ENCODE results near the gene IVD.

Gene IVD

DNA sequence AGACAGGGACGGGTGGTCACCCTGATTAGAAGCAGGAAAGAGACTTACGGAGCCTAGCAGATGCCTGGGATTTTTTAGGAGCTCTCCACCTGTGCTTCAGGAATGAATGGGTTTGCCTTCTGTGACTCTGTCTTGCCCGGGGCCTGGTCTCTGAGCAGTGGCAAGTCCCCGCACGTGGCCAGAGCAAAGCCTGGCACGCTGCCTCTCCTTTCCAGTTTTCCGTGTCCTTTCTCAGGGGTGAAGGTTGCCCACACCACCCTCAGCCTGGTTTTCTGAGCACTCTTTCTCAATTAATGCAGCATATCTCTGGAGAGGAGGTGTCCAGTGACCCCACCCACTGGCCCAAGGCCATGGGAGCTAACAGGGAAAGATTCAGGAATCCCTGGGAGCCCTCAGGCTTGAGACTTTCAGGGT, 50.7 kb downstream of the IVD start:
- no peak for DNase-seq (ENCODE audit: low read depth in 4 of 4, low spot score in 1 of 4)

DNA sequence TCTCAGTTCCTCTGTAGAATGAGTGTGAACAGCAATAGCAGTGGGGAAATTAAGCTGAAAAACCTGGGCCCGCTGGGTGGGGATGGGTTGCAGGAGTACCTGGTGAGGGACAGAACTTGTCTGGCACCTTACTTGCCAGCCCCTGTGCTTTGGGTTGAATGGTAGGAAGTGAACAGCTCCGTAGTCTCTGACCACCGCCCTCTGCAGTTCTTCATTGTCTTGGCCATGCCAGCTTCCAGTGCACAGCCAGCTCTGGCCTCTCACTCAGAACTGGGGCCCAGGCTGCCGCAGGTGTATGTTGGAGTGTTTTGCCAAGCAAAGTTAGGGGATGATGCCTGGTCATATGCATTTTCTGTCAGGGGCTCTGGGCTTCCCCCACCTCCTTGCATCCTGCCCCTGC, 51.1 kb downstream of the IVD start:
- DNase-seq (ENCODE audit: low read depth in 4 of 4, low spot score in 1 of 4) = no peak

DNA sequence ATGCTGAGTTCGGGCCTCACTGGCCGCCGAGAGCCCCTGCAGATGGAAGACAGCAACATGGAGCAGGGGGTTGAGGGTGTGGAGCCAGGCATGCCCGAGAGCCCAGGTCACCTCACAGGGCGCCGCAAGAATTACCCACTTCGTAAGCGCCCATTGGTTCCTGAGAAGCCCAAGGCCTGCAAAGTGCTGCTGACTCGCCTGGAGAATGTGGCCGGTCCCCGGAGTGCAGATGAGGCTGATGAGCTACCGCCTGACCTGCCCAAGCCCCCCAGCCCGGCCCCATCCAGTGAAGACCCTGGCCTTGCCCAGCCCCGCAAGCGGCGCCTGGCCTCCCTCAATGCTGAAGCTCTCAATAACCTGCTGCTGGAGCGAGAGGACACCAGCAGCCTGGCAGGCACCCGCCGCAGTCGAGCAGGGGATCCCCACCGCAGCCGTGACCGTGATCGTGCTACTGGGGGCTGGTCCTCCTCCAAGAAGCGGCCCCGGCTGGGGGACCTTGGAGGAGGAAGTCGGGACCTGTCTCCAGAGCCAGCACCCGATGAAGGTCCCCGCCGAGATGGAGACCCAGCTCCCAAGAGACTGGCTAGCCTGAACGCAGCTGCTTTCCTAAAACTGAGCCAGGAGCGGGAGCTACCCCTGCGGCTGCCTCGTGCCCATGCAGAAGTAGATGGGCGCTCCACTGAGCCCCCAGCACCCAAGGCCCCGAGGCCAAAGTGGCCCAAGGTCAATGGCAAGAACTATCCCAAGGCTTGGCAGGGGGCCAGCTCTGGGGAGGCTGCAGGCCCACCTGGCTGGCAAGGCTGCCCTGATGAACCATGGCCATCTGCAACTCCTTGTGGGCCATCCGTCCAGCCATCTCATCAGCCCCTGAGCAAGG, 53.1 kb downstream of the IVD start:
- no peak for DNase-seq (ENCODE audit: low read depth in 4 of 4, low spot score in 1 of 4)

DNA sequence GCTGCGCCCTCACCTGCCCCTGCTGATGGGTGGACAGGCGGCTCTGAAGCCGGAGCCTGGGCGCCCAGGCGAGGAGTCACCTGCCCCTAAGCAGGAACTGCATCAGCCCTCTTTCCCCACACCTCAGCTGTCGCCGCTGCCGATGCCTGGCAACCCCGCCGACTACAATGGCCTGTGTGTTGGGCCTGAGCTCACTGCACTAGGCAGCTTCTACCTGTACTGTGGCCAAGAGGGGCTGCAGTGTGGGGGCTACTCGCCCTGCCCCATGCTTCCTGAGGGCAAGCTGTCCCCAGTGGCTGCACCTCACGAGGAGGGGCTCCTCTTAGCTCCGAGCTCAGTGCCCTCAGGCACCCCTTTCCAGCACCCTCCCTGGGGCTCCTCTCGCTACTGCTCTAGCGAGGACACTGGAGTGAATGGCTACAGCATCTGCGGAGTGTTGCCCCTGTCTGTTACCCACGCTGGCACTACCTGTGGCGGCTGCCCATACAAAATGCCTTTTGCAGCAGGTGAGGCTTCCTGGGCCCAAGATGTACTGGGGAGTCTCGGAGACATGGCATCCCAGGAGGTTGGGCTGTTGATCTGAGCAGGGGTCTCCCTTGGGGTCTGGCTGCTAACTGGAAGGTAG, 53.9 kb downstream of the IVD start:
- DNase-seq (ENCODE audit: low read depth in 4 of 4, low spot score in 1 of 4) = no peak

DNA sequence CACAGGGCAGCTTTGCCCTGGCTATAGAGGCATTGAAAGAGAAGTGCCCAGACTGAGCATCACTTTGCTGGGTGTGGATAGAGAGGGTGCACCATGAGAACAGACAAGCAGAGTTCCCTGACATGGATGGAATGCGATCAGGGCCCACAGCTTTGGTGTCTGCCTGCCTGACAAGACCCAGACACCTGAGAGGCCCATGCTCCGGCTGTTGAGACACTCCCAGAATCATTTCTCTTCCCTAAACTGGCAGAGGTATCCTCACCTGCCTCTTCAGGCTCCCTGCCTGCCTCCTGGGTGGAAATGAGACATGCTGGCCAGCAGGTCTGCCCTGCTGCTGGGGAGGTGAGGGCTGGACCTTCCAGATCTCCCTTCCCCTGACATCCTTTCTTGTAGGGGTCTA, 54.8 kb downstream of the IVD start:
- DNase-seq (ENCODE audit: low read depth in 4 of 4, low spot score in 1 of 4) = no peak

DNA sequence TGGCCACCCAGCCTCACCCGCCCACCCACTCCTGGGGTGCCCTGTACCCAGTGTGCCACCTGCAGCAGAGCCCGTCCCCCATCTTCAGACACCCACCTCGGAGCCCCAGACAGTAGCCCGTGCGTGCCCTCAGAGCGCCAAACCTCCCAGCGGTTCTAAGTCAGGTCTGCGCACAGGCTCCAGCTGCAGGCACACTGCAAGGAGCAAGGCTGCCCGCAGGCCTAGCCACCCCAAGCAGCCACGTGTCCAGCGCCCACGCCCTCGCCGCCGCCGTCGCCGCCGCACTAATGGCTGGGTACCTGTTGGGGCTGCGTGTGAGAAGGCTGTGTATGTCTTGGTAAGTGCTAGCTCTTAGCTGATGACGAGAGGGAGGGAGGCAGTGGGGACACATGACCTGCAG, 56.4 kb downstream of the IVD start:
- DNase-seq (ENCODE audit: low read depth in 4 of 4, low spot score in 1 of 4) = no peak

DNA sequence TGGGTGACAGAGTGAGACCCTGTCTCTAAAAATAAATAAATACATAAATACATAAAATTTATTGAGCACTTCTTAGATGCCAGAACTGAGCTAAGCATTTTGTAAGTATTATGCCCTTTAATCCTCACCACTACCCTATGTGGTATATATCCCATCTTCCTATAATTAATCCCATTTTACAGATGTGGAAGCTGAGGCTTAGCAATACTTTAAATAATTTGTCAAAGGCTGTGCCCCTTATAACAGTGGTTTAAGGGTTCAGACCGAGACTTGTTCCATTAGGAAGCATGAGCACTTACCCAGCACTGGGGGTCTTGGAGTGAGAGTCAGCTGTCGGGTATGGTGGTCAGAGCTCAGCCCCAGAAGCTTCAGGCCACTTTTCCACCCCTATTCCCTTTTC, 57.7 kb downstream of the IVD start:
- no peak for DNase-seq (ENCODE audit: low read depth in 4 of 4, low spot score in 1 of 4)

DNA sequence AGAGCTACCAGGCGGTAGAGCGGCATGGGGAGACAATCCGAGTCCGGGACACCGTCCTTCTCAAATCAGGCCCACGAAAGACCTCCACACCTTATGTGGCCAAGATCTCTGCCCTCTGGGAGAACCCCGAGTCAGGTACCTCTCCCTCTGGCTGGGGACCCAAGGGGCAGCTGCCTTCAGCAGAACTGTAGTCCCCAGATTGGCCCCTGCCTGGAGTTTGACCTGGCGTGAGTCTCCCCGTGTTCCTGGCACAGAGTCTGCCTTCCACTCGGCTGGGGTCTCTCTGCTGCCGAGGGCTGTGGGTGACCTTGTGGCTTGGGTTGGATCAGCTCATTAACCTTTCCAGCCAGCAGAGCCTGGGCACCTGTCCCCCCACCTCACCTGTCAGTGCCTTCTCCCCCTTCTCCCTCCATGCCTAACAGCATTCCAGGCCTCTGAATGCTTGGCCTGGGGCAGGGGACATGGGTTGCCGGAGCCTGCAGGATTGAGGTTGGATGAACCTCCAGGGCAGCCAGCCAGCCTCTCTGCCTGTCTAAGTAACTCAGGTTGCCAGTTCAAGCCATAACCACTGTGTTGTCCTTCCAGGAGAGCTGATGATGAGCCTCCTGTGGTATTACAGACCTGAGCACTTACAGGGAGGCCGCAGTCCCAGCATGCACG, 58.4 kb downstream of the IVD start:
- DNase-seq (ENCODE audit: low read depth in 4 of 4, low spot score in 1 of 4) = no peak

DNA sequence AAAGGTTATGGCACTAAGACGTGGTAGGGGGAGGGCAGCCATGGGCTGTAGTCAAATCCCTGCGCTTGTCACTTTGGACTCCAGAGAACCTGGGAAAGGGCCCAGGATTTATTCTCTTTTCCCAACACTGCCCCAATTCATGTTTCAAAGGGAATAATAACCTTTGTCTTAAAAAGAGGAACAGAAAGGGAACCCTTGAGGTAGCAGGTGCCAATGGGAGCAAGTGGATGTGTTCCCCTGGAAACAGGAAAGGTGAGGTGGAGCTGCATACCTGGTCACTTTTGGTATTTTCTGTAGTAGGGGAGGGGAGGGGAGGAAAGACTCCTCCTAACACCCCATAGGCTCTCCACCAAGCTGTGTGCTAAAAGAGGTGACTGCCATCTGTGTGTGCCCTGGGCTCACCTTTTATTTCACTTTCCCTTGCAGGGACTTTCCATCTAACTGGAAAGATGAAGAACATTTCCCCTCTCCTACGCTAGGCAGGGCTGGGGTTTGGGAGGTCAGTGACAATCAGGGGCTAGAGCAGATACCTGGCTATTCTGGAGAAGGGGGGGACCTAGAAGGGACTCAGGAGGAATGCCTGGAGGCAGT, 59.1 kb downstream of the IVD start:
- no peak for DNase-seq (ENCODE audit: low read depth in 4 of 4, low spot score in 1 of 4)

DNA sequence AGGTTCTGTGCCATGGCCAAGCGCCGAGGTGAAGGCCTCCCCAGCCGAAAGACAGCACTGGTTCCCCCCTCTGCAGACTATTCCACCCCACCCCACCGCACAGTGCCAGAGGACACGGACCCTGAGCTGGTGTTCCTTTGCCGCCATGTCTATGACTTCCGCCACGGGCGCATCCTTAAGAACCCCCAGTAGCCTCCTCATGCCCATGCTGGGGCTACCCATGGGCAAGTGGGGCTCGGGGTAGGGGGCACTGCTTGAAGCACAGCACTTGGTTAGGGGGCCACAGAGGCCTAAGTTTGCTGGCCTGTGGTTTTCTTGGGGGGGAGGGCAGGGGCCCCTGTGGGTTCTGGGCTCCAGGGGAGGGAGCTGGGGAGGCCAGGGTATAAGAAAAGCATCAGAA, 60.3 kb downstream of the IVD start:
- DNase-seq (ENCODE audit: low read depth in 4 of 4, low spot score in 1 of 4) = no peak

DNA sequence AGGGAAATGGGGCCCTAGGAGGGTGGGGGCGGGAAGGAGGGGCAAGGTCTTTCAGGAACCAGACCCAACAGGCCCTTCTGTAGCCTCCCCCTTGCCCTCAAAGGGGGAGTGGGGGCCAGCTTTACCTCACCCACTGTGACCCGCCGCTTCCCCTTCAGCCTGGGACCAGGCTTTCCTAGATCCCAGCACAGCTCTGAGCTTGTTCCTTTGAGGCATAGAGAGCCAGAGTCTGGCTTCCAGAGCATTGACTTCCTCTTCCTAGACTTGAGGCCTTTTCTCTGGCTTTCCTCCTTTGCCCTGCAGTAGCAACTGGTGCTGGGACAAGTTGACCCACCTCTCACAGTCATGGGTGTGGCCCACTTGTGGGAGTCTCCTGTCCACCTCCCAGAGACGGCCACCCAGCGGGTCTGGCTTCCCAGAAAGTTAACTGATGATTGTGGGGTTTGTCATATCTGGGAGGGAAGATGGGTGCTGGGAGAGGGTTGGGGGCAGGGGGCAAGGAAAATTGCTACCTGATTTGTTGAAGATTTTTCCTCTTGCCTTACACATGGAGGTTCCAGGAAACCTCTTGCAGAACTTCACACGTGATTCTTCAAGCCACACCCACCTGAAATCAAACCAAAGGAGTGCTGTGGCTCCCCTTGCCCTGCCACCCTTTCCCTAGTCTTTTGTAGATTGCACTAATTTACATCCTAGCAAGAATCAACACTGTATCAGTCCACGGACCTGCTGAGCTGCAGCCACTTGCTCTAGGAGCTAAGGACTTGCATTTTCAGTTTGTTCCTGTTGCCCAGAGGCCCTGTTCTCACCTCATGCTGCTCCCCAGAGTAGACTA, 61.0 kb downstream of the IVD start:
- no peak for DNase-seq (ENCODE audit: low read depth in 4 of 4, low spot score in 1 of 4)

DNA sequence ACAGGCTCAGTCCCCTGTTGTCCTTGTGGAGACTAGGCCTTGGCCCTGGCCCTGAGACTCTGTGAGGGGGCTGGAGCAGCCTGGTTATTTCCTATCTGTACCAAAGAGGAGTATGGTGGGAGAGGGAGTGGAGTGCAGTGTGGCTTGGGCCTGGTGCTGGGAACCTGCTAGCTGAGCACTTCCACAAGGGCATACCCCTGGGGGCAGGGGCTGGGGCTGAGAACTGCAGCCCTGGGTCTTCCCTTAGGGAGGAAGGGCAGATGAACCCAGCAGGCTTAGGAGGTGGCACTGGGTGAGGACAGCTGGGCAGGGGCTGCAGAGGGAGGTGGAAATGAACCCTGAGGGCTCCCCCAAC, 61.6 kb downstream of the IVD start:
- DNase-seq (ENCODE audit: low read depth in 4 of 4, low spot score in 1 of 4) = no peak

DNA sequence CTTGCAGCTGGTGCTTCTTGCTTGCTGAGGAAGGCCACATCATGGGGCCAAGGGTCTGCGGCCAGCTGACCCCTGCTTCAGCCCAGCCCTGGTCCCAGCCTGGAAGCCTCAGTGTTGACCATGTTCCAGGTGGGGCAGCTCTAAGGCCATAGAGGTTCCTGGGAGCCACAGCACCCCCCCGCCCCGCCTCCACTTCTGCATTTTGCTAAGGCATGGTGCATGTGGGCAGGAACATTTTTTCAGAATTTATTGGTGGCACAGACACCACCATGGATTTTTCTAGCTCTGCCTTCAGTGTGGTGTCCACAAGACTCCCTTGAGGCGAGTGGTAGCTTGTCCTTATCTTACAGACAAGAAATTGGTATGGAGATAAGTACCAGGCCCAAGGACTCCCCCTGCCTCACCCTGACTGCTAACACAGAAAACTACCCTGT, 63.3 kb downstream of the IVD start:
- DNase-seq (ENCODE audit: low read depth in 4 of 4, low spot score in 1 of 4) = no peak

DNA sequence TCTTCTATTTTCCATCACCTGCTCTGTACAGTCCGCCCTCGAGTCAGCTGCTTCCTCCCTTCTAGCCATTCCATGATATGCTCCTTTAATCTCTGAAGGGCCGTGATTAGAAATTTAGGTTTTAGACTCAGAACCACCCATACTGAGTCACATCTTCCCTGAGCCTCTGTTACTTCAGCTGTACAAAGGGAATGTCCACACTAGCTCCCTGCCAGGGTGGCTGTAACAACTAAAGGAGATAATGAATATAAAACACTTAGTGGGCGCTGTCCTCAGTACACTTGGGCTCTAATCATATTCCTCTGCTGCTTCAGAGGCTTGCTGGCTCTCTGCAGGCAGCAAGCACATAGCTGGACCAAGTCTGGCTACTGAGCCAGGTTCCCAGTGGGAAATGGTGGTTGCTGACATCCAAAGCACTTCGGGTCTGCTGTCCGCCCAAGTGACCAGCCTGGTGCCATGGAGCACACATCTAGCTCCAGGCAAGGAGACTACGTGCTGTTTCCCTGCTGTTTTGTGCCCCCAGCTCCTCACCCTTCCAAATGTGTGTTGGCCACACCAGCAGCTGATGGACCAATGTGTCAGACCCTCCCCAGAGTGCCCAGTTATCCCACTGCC, 64.3 kb downstream of the IVD start:
- DNase-seq (ENCODE audit: low read depth in 4 of 4, low spot score in 1 of 4) = no peak

DNA sequence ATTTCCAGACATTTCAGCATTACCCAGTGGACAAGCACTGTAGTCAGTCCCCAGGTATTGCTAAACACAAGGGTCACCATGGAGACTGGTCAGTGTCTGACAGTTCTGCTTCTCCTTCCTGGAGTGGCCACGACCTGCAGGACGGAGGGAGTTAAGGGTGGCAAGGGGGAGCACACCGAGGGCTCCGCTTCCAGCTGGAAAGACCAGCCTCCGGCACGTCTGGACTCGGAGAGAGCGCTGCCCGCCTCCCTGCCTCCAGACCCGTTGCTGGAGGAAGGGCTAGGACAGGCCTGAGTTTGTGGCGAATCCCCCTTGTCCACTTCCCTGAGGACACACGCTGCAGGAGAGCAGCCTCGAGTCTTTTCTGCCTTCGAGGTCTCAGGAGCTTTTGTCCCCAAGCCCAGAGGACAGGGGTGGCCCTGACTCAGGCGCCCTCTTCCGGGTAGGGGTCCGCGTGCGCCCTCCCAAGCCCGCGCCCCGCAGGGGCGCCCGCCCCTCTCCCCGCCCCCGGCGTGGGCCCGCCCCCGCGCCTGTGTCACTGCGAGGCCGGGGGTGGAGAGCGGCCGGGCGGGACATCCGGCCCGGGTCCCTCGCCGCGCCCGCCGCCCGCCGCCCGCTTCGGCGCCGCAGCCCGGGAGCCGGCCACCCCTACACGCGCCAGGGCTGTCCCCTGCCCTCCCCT, 65.0 kb downstream of the IVD start, which contains the start of gene CHST14:
Gene CHST14 (plus strand): TSS at position 562 of the 682 bp plus-strand sequence. CDS start 230 bp downstream, outside the sequence.
- peak in 2 of 4 experiments; percentile 20 to 27 for DNase-seq (ENCODE audit: low read depth in 4 of 4, low spot score in 1 of 4)

Data from stimulated activated CD4-positive, alpha-beta T cell treated with anti-CD3 and anti-CD28 coated beads, Interleukin-1b, Interleukin-23, amount 100 ng/mL, for 24 hours (primary cell).